ENCODE measurements around the gene ZNF518A. TPM values are rescaled to one million over a fixed set of nuclear protein-coding genes. Genes with fewer than 3 reads are reported as not detected.

ZNF518A gene
- total RNA-seq = 7.8 and 12.1 TPM in 2 replicates

GRCh38 chr10:96129387-96130325 lies at the start of gene ZNF518A:
Gene ZNF518A, plus strand, starts transcription at chr10:96130297. Its CDS starts 26,026 bp downstream, at chr10:96156323.
- peak; percentile 97 to 99 for DNase-seq (ENCODE audit: low read depth in 2 of 2)

- DNase-seq (ENCODE audit: low read depth in 2 of 2) = no peak
Observed at GRCh38 chr10:96082153-96082552, 47.9 kb upstream of the ZNF518A start.

- no peak for DNase-seq (ENCODE audit: low read depth in 2 of 2)
Observed at GRCh38 chr10:96082748-96083147, 47.3 kb upstream of the ZNF518A start.

GRCh38 chr10:96089116-96089515 lies 41.0 kb upstream of the ZNF518A start:
- no peak for DNase-seq (ENCODE audit: low read depth in 2 of 2)

- peak; percentile 96 to 97 for DNase-seq (ENCODE audit: low read depth in 2 of 2)
Observed at GRCh38 chr10:96089670-96090462, 40.2 kb upstream of the ZNF518A start.

- DNase-seq (ENCODE audit: low read depth in 2 of 2) = no peak
Observed at GRCh38 chr10:96090463-96090800, 39.7 kb upstream of the ZNF518A start.

GRCh38 chr10:96092999-96093767 lies 36.9 kb upstream of the ZNF518A start:
- DNase-seq (ENCODE audit: low read depth in 2 of 2) = no peak

GRCh38 chr10:96093948-96094347 lies 36.1 kb upstream of the ZNF518A start:
- no peak for DNase-seq (ENCODE audit: low read depth in 2 of 2)

- DNase-seq (ENCODE audit: low read depth in 2 of 2) = no peak
Observed at GRCh38 chr10:96096958-96097357, 33.1 kb upstream of the ZNF518A start.

- no peak for DNase-seq (ENCODE audit: low read depth in 2 of 2)
Observed at GRCh38 chr10:96097865-96098264, 32.2 kb upstream of the ZNF518A start.

- no peak for DNase-seq (ENCODE audit: low read depth in 2 of 2)
Observed at GRCh38 chr10:96107623-96108038, 22.5 kb upstream of the ZNF518A start.

- DNase-seq (ENCODE audit: low read depth in 2 of 2) = no peak
Observed at GRCh38 chr10:96112531-96112930, 17.6 kb upstream of the ZNF518A start.

GRCh38 chr10:96118604-96119450 lies 11.3 kb upstream of the ZNF518A start:
- no peak for DNase-seq (ENCODE audit: low read depth in 2 of 2)

GRCh38 chr10:96122824-96123223 lies 7.3 kb upstream of the ZNF518A start:
- DNase-seq (ENCODE audit: low read depth in 2 of 2) = no peak

- peak; percentile 10 to 37 for DNase-seq (ENCODE audit: low read depth in 2 of 2)
Observed at GRCh38 chr10:96124230-96125141, 5.6 kb upstream of the ZNF518A start.

- DNase-seq (ENCODE audit: low read depth in 2 of 2) = peak; percentile 2 to 23
Observed at GRCh38 chr10:96125142-96125515, 5.0 kb upstream of the ZNF518A start.

GRCh38 chr10:96130326-96130995 lies 364 bp downstream of the ZNF518A start:
- peak in 1 of 2 donors; percentile 82 for DNase-seq (ENCODE audit: low read depth in 2 of 2)

- no peak for DNase-seq (ENCODE audit: low read depth in 2 of 2)
Observed at GRCh38 chr10:96131621-96132020, 1.5 kb downstream of the ZNF518A start.

GRCh38 chr10:96133135-96133534 lies 3.0 kb downstream of the ZNF518A start:
- DNase-seq (ENCODE audit: low read depth in 2 of 2) = peak in 1 of 2 donors; percentile 2
